Measurements from ENCODE around the gene NUP43.

- TF ChIP-seq EZH2 (IDR thresholded peaks at IDR 0.05; ENCODE audit: insufficient read depth, poor library complexity, severe bottlenecking) (no peak), EZH2phosphoT487 (IDR thresholded peaks at IDR 0.05; ENCODE audit: insufficient read depth, low read depth) (no peak)
Measured at GRCh38 chr6:149729824-149730223, 16.5 kb downstream of the NUP43 start.

Data from GM23248 (cell line).